HepG2 (cell line): ENCODE data around the gene MED9. TPM values are rescaled to one million over a fixed set of nuclear protein-coding genes. Genes with fewer than 3 reads are reported as not detected.
A peak's percentile ranks its signal among the peaks of the same experiment; 100 is the strongest.

ENCODE experiments used
- DMTF1 ChIP-seq: sonication (generic); formaldehyde crosslinking; IDR thresholded peaks from 2 replicates; pipeline ENCODE4 v1.4.0; 2020; ENCODE audit warnings: mild to moderate bottlenecking, missing genetic modification reagents
- DZIP1 ChIP-seq: sonication (generic); formaldehyde crosslinking; IDR thresholded peaks from 2 replicates; pipeline ENCODE4 v1.5.0; 2020; ENCODE audit warnings: mild to moderate bottlenecking, missing genetic modification reagents
- ESRRA ChIP-seq: sonication (generic); formaldehyde crosslinking; IDR thresholded peaks from 2 replicates; pipeline ENCODE4 v1.5.1; 2020; ENCODE audit warnings: mild to moderate bottlenecking, low read depth, missing genetic modification reagents
- EZH2 ChIP-seq: conservative IDR thresholded peaks from 2 replicates; pipeline ENCODE4 v1.6.1; 2012; ENCODE audit warnings: mild to moderate bottlenecking, low read depth, low read length, moderate library complexity
- FOXC1 ChIP-seq: sonication (generic); formaldehyde crosslinking; IDR thresholded peaks from 2 replicates; pipeline ENCODE4 v1.8.0; 2022; ENCODE audit warnings: mild to moderate bottlenecking, missing genetic modification reagents, borderline replicate concordance
- FOXJ3 ChIP-seq: sonication (generic); formaldehyde crosslinking; IDR thresholded peaks from 2 replicates; pipeline ENCODE4 v1.4.0; 2020; ENCODE audit warnings: missing genetic modification reagents, mild to moderate bottlenecking, borderline replicate concordance
- HNF4G ChIP-seq, 2 experiments: sonication (generic) in 1 of 2; formaldehyde crosslinking in 1 of 2; IDR thresholded peaks; 2 replicates each; pipeline versions ENCODE4 v1.4.0 to v1.6.1; 2011 to 2020; ENCODE audit warnings: borderline replicate concordance in 2 of 2, low read depth in 2 of 2, mild to moderate bottlenecking in 2 of 2, low read length in 1 of 2, missing genetic modification reagents in 1 of 2, moderate library complexity in 1 of 2
- KLF12 ChIP-seq: sonication (generic); formaldehyde crosslinking; IDR thresholded peaks from 2 replicates; pipeline ENCODE4 v1.4.0; 2020; ENCODE audit warnings: missing genetic modification reagents, borderline replicate concordance
- MIER3 ChIP-seq: IDR thresholded peaks from 2 replicates; pipeline ENCODE4 v1.6.1; 2016; ENCODE audit warnings: missing compliant biosample characterization, borderline replicate concordance
- NAIF1 ChIP-seq: sonication (generic); formaldehyde crosslinking; IDR thresholded peaks from 2 replicates; pipeline ENCODE4 v1.5.0; 2020; ENCODE audit warnings: mild to moderate bottlenecking, missing genetic modification reagents, borderline replicate concordance
- NR2C2 ChIP-seq: sonication (generic); formaldehyde crosslinking; IDR thresholded peaks from 2 replicates; pipeline ENCODE4 v1.4.0; 2020; ENCODE audit warnings: missing genetic modification reagents, mild to moderate bottlenecking, moderate library complexity, borderline replicate concordance
- PHF21A ChIP-seq: sonication (generic); formaldehyde crosslinking; IDR thresholded peaks from 2 replicates; pipeline ENCODE4 v1.5.0; 2020; ENCODE audit warnings: mild to moderate bottlenecking, missing genetic modification reagents
- POLR2A ChIP-seq, 2 experiments: IDR thresholded peaks; 2 replicates each; pipeline ENCODE4 v1.6.1; 2011; ENCODE audit warnings: low read depth in 2 of 2, low read length in 2 of 2, mild to moderate bottlenecking in 1 of 2, moderate library complexity in 1 of 2; ENCODE audit not compliant: insufficient read depth in 1 of 2
- RBFOX2 ChIP-seq: fragments of 200-400 bp; formaldehyde crosslinking; IDR thresholded peaks from 2 replicates; pipeline ENCODE4 v1.6.1; 2017; ENCODE audit warnings: low read depth, mild to moderate bottlenecking, low read length
- RFX1 ChIP-seq: fragments of 450-650 bp; IDR thresholded peaks from 2 replicates; pipeline ENCODE4 v1.6.1; 2017
- SUZ12 ChIP-seq: fragments of 150-350 bp; IDR thresholded peaks from 2 replicates; pipeline ENCODE4 v1.6.1; 2014; ENCODE audit warnings: low read depth, low read length
- TMF1 ChIP-seq: sonication (generic); formaldehyde crosslinking; IDR thresholded peaks from 2 replicates; pipeline ENCODE4 v1.8.1; 2022; ENCODE audit warnings: low read depth, missing genetic modification reagents
- ZBTB46 ChIP-seq: sonication (generic); formaldehyde crosslinking; IDR thresholded peaks from 2 replicates; pipeline ENCODE4 v1.4.0; 2020; ENCODE audit warnings: mild to moderate bottlenecking, missing genetic modification reagents, borderline replicate concordance
- ZKSCAN1 ChIP-seq: fragments of 150-350 bp; IDR thresholded peaks from 2 replicates; pipeline ENCODE4 v1.6.1; 2014; ENCODE audit warnings: low read length
- ZNF674 ChIP-seq: sonication (generic); formaldehyde crosslinking; IDR thresholded peaks from 2 replicates; pipeline ENCODE4 v1.5.0; 2020; ENCODE audit warnings: low read depth, mild to moderate bottlenecking, missing genetic modification reagents
- ZNF710 ChIP-seq: sonication (generic); formaldehyde crosslinking; IDR thresholded peaks from 2 replicates; pipeline ENCODE4 v1.5.0; 2020; ENCODE audit warnings: mild to moderate bottlenecking, missing genetic modification reagents, borderline replicate concordance
- ZNF792 ChIP-seq: IDR thresholded peaks from 2 replicates; pipeline ENCODE4 v1.6.1; 2016
- polyA plus RNA-seq, 8 experiments: library from polyadenylated mRNA; depleted of rRNA in 3 of 8; stranded (reverse) in 7 of 8; unstranded in 1 of 8; fragments of >200 nt; fragmentation: Illumina TruSeq in 4 of 8; extraction: Trizol in 4 of 8; gene quantifications; 2 replicates each; pipeline versions ENCODE4 v1.2.1 to v1.2.3, GENCODE V29; 2011 to 2016; ENCODE audit warnings: low read depth in 4 of 8, missing spikeins in 1 of 8, mixed read lengths in 1 of 8; ENCODE audit not compliant: insufficient read depth in 1 of 8
- total RNA-seq, 5 experiments: library from RNA; depleted of rRNA; stranded (reverse); fragments of >200 nt; fragmentation: Illumina TruSeq; extraction: Trizol; gene quantifications; 2 replicates each; pipeline ENCODE4 v1.2.3, GENCODE V29; 2016; ENCODE audit warnings: low read depth in 1 of 5

The MED9 gene
- total and polyA plus RNA-seq, 2 of the 13 experiments (the other 11 are each of a cell fraction or from before 2014, with no cell fraction given) = 11.9 to 15.1 TPM

GRCh38 chr17:17493249-17493985 lies 16.6 kb downstream of the MED9 start (continued):
- TF ChIP-seq DZIP1 (no peak), RFX1 (no peak), HNF4G (IDR thresholded peaks at IDR 0.05; ENCODE audit: borderline replicate concordance, low read depth, low read length) (no peak), HNF4G (CRISPR knock-in tag; IDR thresholded peaks at IDR 0.05; ENCODE audit: borderline replicate concordance, low read depth) (no peak), KLF12 (CRISPR knock-in tag) (no peak), ZNF674 (no peak), ZNF792 (no peak), ZNF710 (CRISPR knock-in tag) (no peak), PHF21A (no peak), ZKSCAN1 (no peak), NAIF1 (no peak), POLR2A (IDR thresholded peaks at IDR 0.05; ENCODE audit: insufficient read depth in 1 of 2, low read depth in 2 of 2, low read length in 2 of 2) (peak in 1 of 2 experiments; percentile 27; a peak in 1 of 4 replicates), EZH2 (no peak), FOXJ3 (CRISPR knock-in tag) (no peak), TMF1 (CRISPR knock-in tag) (no peak), MIER3 (CRISPR knock-in tag) (no peak), ESRRA (CRISPR knock-in tag) (no peak), ZBTB46 (CRISPR knock-in tag) (no peak), RBFOX2 (0 out of 2 replicates have a peak, but pooled peaks have one; percentile 5), NR2C2 (CRISPR knock-in tag) (no peak), FOXC1 (CRISPR knock-in tag) (no peak), DMTF1 (CRISPR knock-in tag) (no peak), SUZ12 (no peak)
